HEK293 (cell line): ENCODE results near the gene ARFGAP1.

ENCODE experiments used
- CTCF ChIA-PET: fragments of 350-600 bp; formaldehyde crosslinking; extraction: SDS; loops from one replicate; lab custom pipeline; 2021; ENCODE audit warnings: antibody characterized with exemption; lab: Yijun Ruan, JAX
- POLR2A ChIA-PET: fragments of 300-600 bp; formaldehyde crosslinking; extraction: SDS; loops from one replicate; lab custom pipeline; 2020; ENCODE audit warnings: antibody characterized with exemption, inconsistent platforms; lab: Yijun Ruan, JAX
- H3K27ac ChIP-seq: fragments of 200-500 bp; sonication (Bioruptor generic); 2 replicates; pipeline ENCODE4 v1.5.1; 2014; ENCODE audit warnings: low read depth, low read length, control low read depth, inconsistent platforms; ENCODE audit errors: extremely low read depth
- H3K36me3 ChIP-seq, 2 experiments: fragments of 200-500 bp in 1 of 2; sonication (Bioruptor generic) in 1 of 2; 1 replicate in 1 of 2; 2 replicates in 1 of 2; pipeline ENCODE4 v1.5.1; 2014 to 2017; ENCODE audit warnings: inconsistent platforms in 2 of 2, low read length in 2 of 2; ENCODE audit not compliant: control insufficient read depth in 2 of 2, insufficient read depth in 1 of 2
- H3K4me1 ChIP-seq: fragments of 200-500 bp; sonication (Bioruptor generic); 2 replicates; pipeline ENCODE4 v1.5.1; 2014; ENCODE audit warnings: mild to moderate bottlenecking, low read length, inconsistent platforms; ENCODE audit not compliant: control insufficient read depth, insufficient read depth
- H3K4me3 ChIP-seq: 2 replicates; pipeline ENCODE4 v1.5.1; 2011; ENCODE audit warnings: low read depth, mild to moderate bottlenecking, control low read depth, low read length, moderate library complexity
- H3K9me3 ChIP-seq: fragments of 200-500 bp; sonication (Bioruptor generic); 2 replicates; pipeline ENCODE4 v1.5.1; 2014; ENCODE audit warnings: low read depth, low read length, inconsistent platforms; ENCODE audit not compliant: control insufficient read depth, insufficient read depth
- GLIS2 ChIP-seq: fragments of 450-650 bp; formaldehyde crosslinking; IDR thresholded peaks from 2 replicates; pipeline ENCODE4 v1.5.1; 2016; ENCODE audit warnings: missing biosample characterization, missing genetic modification characterization
- IKZF3 ChIP-seq: fragments of 450-650 bp; IDR thresholded peaks from 2 replicates; pipeline ENCODE4 v1.5.0; 2018; ENCODE audit warnings: missing biosample characterization, mild to moderate bottlenecking, missing genetic modification characterization, moderate library complexity
- SCRT2 ChIP-seq: fragments of 450-650 bp; formaldehyde crosslinking; IDR thresholded peaks from 2 replicates; pipeline ENCODE4 v1.5.1; 2016; ENCODE audit warnings: missing biosample characterization, missing genetic modification characterization
- SP2 ChIP-seq: fragments of 450-650 bp; formaldehyde crosslinking; IDR thresholded peaks from 2 replicates; pipeline ENCODE4 v1.5.1; 2016; ENCODE audit warnings: missing biosample characterization, missing genetic modification characterization
- YY1 ChIP-seq: fragments of 450-650 bp; formaldehyde crosslinking; IDR thresholded peaks from 2 replicates; pipeline ENCODE4 v1.5.1; 2018; ENCODE audit warnings: missing biosample characterization, missing genetic modification characterization
- ZBTB1 ChIP-seq: fragments of 450-650 bp; formaldehyde crosslinking; IDR thresholded peaks from 2 replicates; pipeline ENCODE4 v1.5.1; 2016; ENCODE audit warnings: missing biosample characterization, missing genetic modification characterization
- ZBTB17 ChIP-seq: fragments of 450-650 bp; formaldehyde crosslinking; IDR thresholded peaks from 2 replicates; pipeline ENCODE4 v1.5.1; 2016; ENCODE audit warnings: missing biosample characterization, missing genetic modification characterization
- ZBTB20 ChIP-seq: fragments of 450-650 bp; formaldehyde crosslinking; IDR thresholded peaks from 2 replicates; pipeline ENCODE4 v1.5.1; 2016; ENCODE audit warnings: missing biosample characterization, missing genetic modification characterization
- ZBTB26 ChIP-seq: fragments of 450-650 bp; formaldehyde crosslinking; optimal IDR thresholded peaks from 2 replicates; pipeline ENCODE3; 2016; ENCODE audit warnings: missing biosample characterization, mild to moderate bottlenecking, missing genetic modification characterization
- ZBTB8A ChIP-seq: fragments of 450-650 bp; formaldehyde crosslinking; IDR thresholded peaks from 2 replicates; pipeline ENCODE4 v1.5.1; 2016; ENCODE audit warnings: missing biosample characterization, missing genetic modification characterization
- ZFHX2 ChIP-seq: fragments of 450-650 bp; formaldehyde crosslinking; conservative IDR thresholded peaks from 2 replicates; pipeline ENCODE4 v1.5.1; 2016; ENCODE audit warnings: missing biosample characterization, missing genetic modification characterization
- ZFP37 ChIP-seq: fragments of 450-650 bp; formaldehyde crosslinking; IDR thresholded peaks from 2 replicates; pipeline ENCODE4 v1.5.1; 2016; ENCODE audit warnings: missing biosample characterization, missing genetic modification characterization
- ZNF121 ChIP-seq: fragments of 450-650 bp; formaldehyde crosslinking; IDR thresholded peaks from 2 replicates; pipeline ENCODE4 v1.5.1; 2016; ENCODE audit warnings: missing biosample characterization, missing genetic modification characterization
- ZNF155 ChIP-seq: fragments of 450-650 bp; formaldehyde crosslinking; IDR thresholded peaks from 2 replicates; pipeline ENCODE4 v1.5.1; 2016; ENCODE audit warnings: missing biosample characterization, missing genetic modification characterization
- ZNF157 ChIP-seq: fragments of 450-650 bp; formaldehyde crosslinking; IDR thresholded peaks from 2 replicates; pipeline ENCODE4 v1.5.1; 2016; ENCODE audit warnings: missing biosample characterization, missing genetic modification characterization
- ZNF16 ChIP-seq: fragments of 450-650 bp; formaldehyde crosslinking; IDR thresholded peaks from 2 replicates; pipeline ENCODE4 v1.5.1; 2016; ENCODE audit warnings: low read depth, missing biosample characterization, missing genetic modification characterization
- ZNF169 ChIP-seq: fragments of 450-650 bp; formaldehyde crosslinking; IDR thresholded peaks from 2 replicates; pipeline ENCODE4 v1.5.1; 2016; ENCODE audit warnings: missing biosample characterization, missing genetic modification characterization
- ZNF174 ChIP-seq: fragments of 450-650 bp; formaldehyde crosslinking; IDR thresholded peaks from 2 replicates; pipeline ENCODE4 v1.5.0; 2017; ENCODE audit warnings: missing biosample characterization, mild to moderate bottlenecking, missing genetic modification characterization
- ZNF324 ChIP-seq: fragments of 450-650 bp; formaldehyde crosslinking; IDR thresholded peaks from 2 replicates; pipeline ENCODE4 v1.5.1; 2016; ENCODE audit warnings: missing biosample characterization, missing genetic modification characterization
- ZNF335 ChIP-seq: fragments of 450-650 bp; formaldehyde crosslinking; conservative IDR thresholded peaks from 2 replicates; pipeline ENCODE4 v1.5.1; 2016; ENCODE audit warnings: missing biosample characterization, missing genetic modification characterization
- ZNF350 ChIP-seq: fragments of 450-650 bp; formaldehyde crosslinking; IDR thresholded peaks from 2 replicates; pipeline ENCODE4 v1.5.0; 2017; ENCODE audit warnings: missing biosample characterization, mild to moderate bottlenecking, missing genetic modification characterization
- ZNF404 ChIP-seq: fragments of 450-650 bp; formaldehyde crosslinking; IDR thresholded peaks from 2 replicates; pipeline ENCODE4 v1.5.1; 2017; ENCODE audit warnings: missing biosample characterization, missing genetic modification characterization
- ZNF544 ChIP-seq: fragments of 450-650 bp; formaldehyde crosslinking; IDR thresholded peaks from 2 replicates; pipeline ENCODE4 v1.5.0; 2017; ENCODE audit warnings: missing biosample characterization, missing genetic modification characterization
- ZNF623 ChIP-seq: fragments of 450-650 bp; formaldehyde crosslinking; IDR thresholded peaks from 2 replicates; pipeline ENCODE4 v1.5.1; 2016; ENCODE audit warnings: missing biosample characterization, missing genetic modification characterization
- ZNF629 ChIP-seq: fragments of 450-650 bp; formaldehyde crosslinking; IDR thresholded peaks from 2 replicates; pipeline ENCODE4 v1.5.1; 2017; ENCODE audit warnings: missing biosample characterization, missing genetic modification characterization
- ZNF654 ChIP-seq: fragments of 450-650 bp; formaldehyde crosslinking; IDR thresholded peaks from 2 replicates; pipeline ENCODE4 v1.5.1; 2016; ENCODE audit warnings: low read depth, missing biosample characterization, missing genetic modification characterization
- ZNF777 ChIP-seq: fragments of 450-650 bp; formaldehyde crosslinking; IDR thresholded peaks from 2 replicates; pipeline ENCODE4 v1.5.1; 2017; ENCODE audit warnings: missing biosample characterization, missing genetic modification characterization, borderline replicate concordance
- ZXDB ChIP-seq: fragments of 450-650 bp; formaldehyde crosslinking; IDR thresholded peaks from 2 replicates; pipeline ENCODE4 v1.5.1; 2016; ENCODE audit warnings: missing biosample characterization, missing genetic modification characterization
- TF ChIP-seq, protein P1 (sequence below): fragments of 450-650 bp; formaldehyde crosslinking; IDR thresholded peaks from 2 replicates; pipeline ENCODE4; 2016; ENCODE audit warnings: missing biosample characterization, missing genetic modification characterization

The ARFGAP1 gene

GRCh38 chr20:63253438-63254231 lies 19.0 kb upstream of the ARFGAP1 start:
- H3K27ac ChIP-seq: no peak overlapping the region
- no peaks in the 10 kb centered on the region for H3K9me3 ChIP-seq
- H3K36me3 ChIP-seq: no peaks in the 10 kb centered on the region
- ChIA-PET CTCF (interaction anchor here (0.7 to 4.1 kb wide), 5 partner anchors 12 to 223 kb away, joined by 3 to 53 read pairs (median 4); partner anchors contain the start of gene BIRC7), POLR2A (interaction anchor here (1.1 kb wide), 1 partner anchor 30 kb away, joined by 6 read pairs; no protein-coding TSS in a partner anchor)
- peak overlapping the region; percentile 10 for H3K4me3 ChIP-seq
- no peaks in the 10 kb centered on the region for H3K4me1 ChIP-seq
- no peak for TF ChIP-seq YY1 (tag by site-specific recombination)
- TF ChIP-seq IKZF3 (tag by site-specific recombination): no peak
- peak; percentile 48 for TF ChIP-seq ZBTB26
- TF ChIP-seq ZNF157: no peak
- TF ChIP-seq ZNF350 (tag by site-specific recombination): no peak
- peak; percentile 44; the same call in 1 of the 2 replicates for TF ChIP-seq ZBTB8A (tag by site-specific recombination)
- TF ChIP-seq ZBTB20 (tag by site-specific recombination): peak; percentile 43; the same call in 1 of the 2 replicates
- no peak for TF ChIP-seq ZNF169 (tag by site-specific recombination)
- TF ChIP-seq ZNF629 (tag by site-specific recombination): no peak
- TF ChIP-seq, protein P1, sequence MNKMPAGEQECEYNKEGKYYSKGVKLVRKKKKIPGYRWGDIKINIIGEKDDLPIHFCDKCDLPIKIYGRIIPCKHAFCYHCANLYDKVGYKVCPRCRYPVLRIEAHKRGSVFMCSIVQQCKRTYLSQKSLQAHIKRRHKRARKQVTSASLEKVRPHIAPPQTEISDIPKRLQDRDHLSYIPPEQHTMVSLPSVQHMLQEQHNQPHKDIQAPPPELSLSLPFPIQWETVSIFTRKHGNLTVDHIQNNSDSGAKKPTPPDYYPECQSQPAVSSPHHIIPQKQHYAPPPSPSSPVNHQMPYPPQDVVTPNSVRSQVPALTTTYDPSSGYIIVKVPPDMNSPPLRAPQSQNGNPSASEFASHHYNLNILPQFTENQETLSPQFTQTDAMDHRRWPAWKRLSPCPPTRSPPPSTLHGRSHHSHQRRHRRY: no peak
- no peak for TF ChIP-seq ZNF324
- no peak for TF ChIP-seq ZNF777 (tag by site-specific recombination)
- no peak for TF ChIP-seq ZNF654 (tag by site-specific recombination)
- TF ChIP-seq ZNF623 (tag by site-specific recombination): no peak
- TF ChIP-seq ZNF16: no peak
- TF ChIP-seq ZNF121 (tag by site-specific recombination): no peak
- TF ChIP-seq ZFHX2 (tag by site-specific recombination): no peak; the same call in 1 of the 2 replicates
- no peak for TF ChIP-seq ZBTB17 (tag by site-specific recombination)
- TF ChIP-seq ZNF544: no peak
- no peak for TF ChIP-seq ZNF404 (tag by site-specific recombination)
- no peak for TF ChIP-seq ZNF174
- no peak for TF ChIP-seq ZXDB (tag by site-specific recombination)
- no peak for TF ChIP-seq ZNF155
- peak; percentile 22; the same call in 1 of the 2 replicates for TF ChIP-seq SP2 (tag by site-specific recombination)
- no peak for TF ChIP-seq ZFP37 (tag by site-specific recombination)
- TF ChIP-seq GLIS2 (tag by site-specific recombination): peak; percentile 39; the same call in 1 of the 2 replicates
- no peak for TF ChIP-seq SCRT2
- no peak for TF ChIP-seq ZBTB1 (tag by site-specific recombination)
- TF ChIP-seq ZNF335 (tag by site-specific recombination): 0 out of 2 replicates have a peak, but pooled peaks have one; percentile 25
- TF ChIP-seq, all 188 proteins: peak for 6
